Skeletal muscle tissue (tissue), 4 donors: Measurements from ENCODE around the gene SYNRG. TPM values are rescaled to one million over a fixed set of nuclear protein-coding genes. Genes with fewer than 3 reads are reported as not detected.

Experiments used
- H3K27ac ChIP-seq: one replicate; pipeline ENCODE4 v1.7.0; 2013; ENCODE audit warnings: mild to moderate bottlenecking, low read depth, low read length, inconsistent platforms
- H3K27me3 ChIP-seq, 3 donors: one replicate each; pipeline ENCODE4 v1.7.0; 2013; ENCODE audit warnings: low read length in 3 of 3; ENCODE audit not compliant: control insufficient read depth in 3 of 3, insufficient read depth in 3 of 3
- H3K36me3 ChIP-seq, 3 donors: one replicate each; pipeline ENCODE4 v1.7.0; 2013; ENCODE audit warnings: low read length in 3 of 3; ENCODE audit not compliant: control insufficient read depth in 3 of 3, insufficient read depth in 3 of 3
- H3K4me1 ChIP-seq, 3 donors: one replicate each; pipeline ENCODE4 v1.7.0; 2013; ENCODE audit warnings: low read length in 3 of 3, mild to moderate bottlenecking in 3 of 3; ENCODE audit not compliant: control insufficient read depth in 3 of 3, insufficient read depth in 3 of 3
- H3K4me3 ChIP-seq, 3 donors: one replicate each; pipeline ENCODE4 v1.7.0; 2013; ENCODE audit warnings: low read length in 3 of 3
- H3K9ac ChIP-seq, 3 donors: one replicate each; pipeline ENCODE4 v1.7.0; 2013; ENCODE audit warnings: low read length in 3 of 3, mild to moderate bottlenecking in 3 of 3, moderate library complexity in 2 of 3, low read depth in 1 of 3
- H3K9me3 ChIP-seq, 3 donors: one replicate each; pipeline ENCODE4 v1.7.0; 2013; ENCODE audit warnings: low read length in 3 of 3; ENCODE audit not compliant: control insufficient read depth in 3 of 3
- total RNA-seq: library from RNA; depleted of rRNA; stranded (reverse); fragments of >200 nt; gene quantifications from one replicate; pipeline ENCODE4 v1.2.3, GENCODE V29; 2014
- donor health status: Osteomylitis.

SYNRG gene
- total RNA-seq, 1 donor from 2014 or later = 29.2 TPM

- Histone ChIP-seq H3K4me1 (no peaks in the 10 kb centered on the region), H3K36me3 (peaks cover 17 to 61% (median 40%) of the 10 kb centered on the region in 3 donors), H3K27me3 (no peaks in the 10 kb centered on the region), H3K9ac (no peak overlapping the region), H3K4me3 (no peak overlapping the region), H3K27ac (no peak overlapping the region), H3K9me3 (no peaks in the 10 kb centered on the region)
Measured at GRCh38 chr17:37570527-37571093, 38.6 kb downstream of the SYNRG start.

- Histone ChIP-seq H3K9ac (no peak overlapping the region), H3K27ac (no peak overlapping the region), H3K27me3 (no peaks in the 10 kb centered on the region), H3K4me1 (no peaks in the 10 kb centered on the region), H3K4me3 (no peak overlapping the region), H3K36me3 (peaks cover 17 to 53% (median 36%) of the 10 kb centered on the region in 3 donors), H3K9me3 (no peaks in the 10 kb centered on the region)
Measured at GRCh38 chr17:37568350-37569053, 40.7 kb downstream of the SYNRG start.

- H3K27me3 ChIP-seq = no peaks in the 10 kb centered on the region
- no peak overlapping the region for H3K4me3 ChIP-seq
- no peak overlapping the region for H3K9ac ChIP-seq
- no peaks in the 10 kb centered on the region for H3K4me1 ChIP-seq
- H3K36me3 ChIP-seq = peaks cover 17 to 53% (median 36%) of the 10 kb centered on the region in 3 donors
- no peak overlapping the region for H3K27ac ChIP-seq
- H3K9me3 ChIP-seq = no peaks in the 10 kb centered on the region
Measured at GRCh38 chr17:37567538-37567937, 41.7 kb downstream of the SYNRG start.

GRCh38 chr17:37567137-37567536 lies 42.1 kb downstream of the SYNRG start:
- peaks cover 17 to 54% (median 37%) of the 10 kb centered on the region in 3 donors for H3K36me3 ChIP-seq

GRCh38 chr17:37564252-37564651 lies 45.0 kb downstream of the SYNRG start:
- H3K4me1 ChIP-seq = no peaks in the 10 kb centered on the region
- H3K4me3 ChIP-seq = no peak overlapping the region
- no peaks in the 10 kb centered on the region for H3K9me3 ChIP-seq
- no peaks in the 10 kb centered on the region for H3K27me3 ChIP-seq
- no peak overlapping the region for H3K27ac ChIP-seq
- H3K9ac ChIP-seq = no peak overlapping the region
- peaks cover 10 to 62% (median 42%) of the 10 kb centered on the region in 3 donors for H3K36me3 ChIP-seq

More at GRCh38 chr17:37567137-37567536, 42.1 kb downstream of the SYNRG start:
- Histone ChIP-seq H3K4me3 (no peak overlapping the region), H3K27ac (no peak overlapping the region), H3K4me1 (no peaks in the 10 kb centered on the region), H3K27me3 (no peaks in the 10 kb centered on the region), H3K9ac (no peak overlapping the region), H3K9me3 (no peaks in the 10 kb centered on the region)

GRCh38 chr17:37562016-37562745 lies 47.0 kb downstream of the SYNRG start:
- Histone ChIP-seq H3K9ac (no peak overlapping the region), H3K36me3 (peaks cover 16 to 61% (median 48%) of the 10 kb centered on the region in 3 donors), H3K27me3 (no peaks in the 10 kb centered on the region), H3K4me3 (no peak overlapping the region), H3K9me3 (no peaks in the 10 kb centered on the region), H3K27ac (no peak overlapping the region), H3K4me1 (no peaks in the 10 kb centered on the region)

GRCh38 chr17:37558299-37558698 lies 50.9 kb downstream of the SYNRG start:
- H3K4me1 ChIP-seq = no peaks in the 10 kb centered on the region

GRCh38 chr17:37557482-37557881 lies 51.7 kb downstream of the SYNRG start:
- Histone ChIP-seq H3K9me3 (no peaks in the 10 kb centered on the region), H3K36me3 (peaks cover 9 to 58% (median 53%) of the 10 kb centered on the region in 3 donors), H3K4me3 (no peak overlapping the region), H3K27me3 (no peaks in the 10 kb centered on the region), H3K9ac (no peak overlapping the region), H3K27ac (no peak overlapping the region), H3K4me1 (no peaks in the 10 kb centered on the region)

More at GRCh38 chr17:37558299-37558698, 50.9 kb downstream of the SYNRG start:
- H3K27me3 ChIP-seq = no peaks in the 10 kb centered on the region
- no peak overlapping the region for H3K9ac ChIP-seq
- no peaks in the 10 kb centered on the region for H3K9me3 ChIP-seq
- H3K36me3 ChIP-seq = peaks cover 9 to 54% (median 48%) of the 10 kb centered on the region in 3 donors
- no peak overlapping the region for H3K27ac ChIP-seq
- H3K4me3 ChIP-seq = no peak overlapping the region

GRCh38 chr17:37555386-37555785 lies 53.8 kb downstream of the SYNRG start:
- H3K4me1 ChIP-seq = peaks cover 0 to 2% (median 0%) of the 10 kb centered on the region in 3 donors
- H3K27ac ChIP-seq = no peak overlapping the region
- H3K9me3 ChIP-seq = no peaks in the 10 kb centered on the region
- peaks cover 9 to 42% (median 39%) of the 10 kb centered on the region in 3 donors for H3K36me3 ChIP-seq
- no peaks in the 10 kb centered on the region for H3K27me3 ChIP-seq
- no peak overlapping the region for H3K9ac ChIP-seq
- H3K4me3 ChIP-seq = no peak overlapping the region
